Endothelial cell of umbilical vein (primary cell): ENCODE results near the gene UGT2A1. TPM values are rescaled to one million over a fixed set of nuclear protein-coding genes. Genes with fewer than 3 reads are reported as not detected.

ENCODE experiments used
- BruUV-seq: library from RNA; stranded (reverse); fragments of 400-500 nt; replicated peaks from 2 replicates; lab custom pipeline; 2021; lab: Mats Ljungman, UMichigan
- CTCF ChIA-PET: fragments of 300-600, 350-600 bp; sonication (Branson Sonifier 250); formaldehyde crosslinking; loops from one replicate; lab custom pipeline; 2021; ENCODE audit warnings: antibody characterized with exemption, inconsistent platforms; lab: Charles Lee
- POLR2A ChIA-PET: fragments of 300-600, 350-600 bp; sonication (Branson Sonifier 250); formaldehyde crosslinking; loops from one replicate; lab custom pipeline; 2021; ENCODE audit warnings: antibody characterized with exemption, inconsistent platforms; lab: Charles Lee
- DNase-seq: peaks from one replicate; pipeline ENCODE4 v3.0.0-alpha.2; 2011; ENCODE audit warnings: low read depth, low spot score
- FAIRE-seq: peaks from 2 replicates; lab custom pipeline; 2011; peaks lifted over from hg19 to GRCh38; lab: Jason Lieb, UNC
- H2AFZ ChIP-seq: 2 replicates; pipeline ENCODE4 v1.6.0; 2012; ENCODE audit warnings: low read depth, low read length, control low read depth, inconsistent platforms
- H3K27ac ChIP-seq: 2 replicates; pipeline ENCODE4 v1.5.1; 2011; ENCODE audit warnings: low read depth, mild to moderate bottlenecking, control low read depth, low read length, moderate library complexity; ENCODE audit not compliant: insufficient read depth
- H3K27me3 ChIP-seq, 2 experiments: 2 replicates each; pipeline versions ENCODE4 v1.6.0 to v1.6.1; 2011; ENCODE audit warnings: low read length in 2 of 2, mixed read lengths in 1 of 2; ENCODE audit not compliant: control insufficient read depth in 2 of 2, insufficient read depth in 2 of 2
- H3K36me3 ChIP-seq, 2 experiments: 2 replicates in 1 of 2; 3 replicates in 1 of 2; pipeline ENCODE4 v1.5.1; 2011; ENCODE audit warnings: low read length in 2 of 2, mild to moderate bottlenecking in 1 of 2, moderate library complexity in 1 of 2; ENCODE audit not compliant: control insufficient read depth in 2 of 2, insufficient read depth in 2 of 2; ENCODE audit errors: extremely low read depth in 1 of 2
- H3K4me1 ChIP-seq: 3 replicates; pipeline ENCODE4 v1.5.1; 2011; ENCODE audit warnings: mild to moderate bottlenecking, low read length; ENCODE audit not compliant: control insufficient read depth, insufficient read depth; ENCODE audit errors: extremely low read depth
- H3K4me2 ChIP-seq: 2 replicates; pipeline ENCODE4 v1.6.1; 2011; ENCODE audit warnings: low read length, control low read depth, mixed read lengths; ENCODE audit not compliant: insufficient read depth
- H3K4me3 ChIP-seq, 3 experiments: fragments of 200-600 bp in 1 of 3; sonication (generic), shearing (Covaris generic) in 1 of 3; replicated peaks in 1 of 3; 2 replicates each; pipeline ENCODE4 v1.5.1; 2011 to 2016; ENCODE audit warnings: control low read depth in 3 of 3, low read length in 3 of 3, mild to moderate bottlenecking in 2 of 3, inconsistent platforms in 1 of 3, low read depth in 1 of 3, moderate library complexity in 1 of 3; ENCODE audit not compliant: insufficient read depth in 1 of 3
- H3K79me2 ChIP-seq: 2 replicates; pipeline ENCODE4 v1.6.0; 2012; ENCODE audit warnings: low read length, inconsistent platforms; ENCODE audit not compliant: control insufficient read depth, insufficient read depth
- H3K9ac ChIP-seq: replicated peaks from 2 replicates; pipeline ENCODE3; 2011; ENCODE audit warnings: low read length, control low read depth; ENCODE audit not compliant: insufficient read depth; ENCODE audit errors: extremely low read depth
- H3K9me1 ChIP-seq: replicated peaks from 3 replicates; pipeline ENCODE4 v1.6.0; 2011; ENCODE audit warnings: mild to moderate bottlenecking, low read length; ENCODE audit not compliant: control insufficient read depth, insufficient read depth; ENCODE audit errors: extremely low read depth
- H3K9me3 ChIP-seq: replicated peaks from 2 replicates; pipeline ENCODE4 v1.5.1; 2012; ENCODE audit warnings: low read length, inconsistent platforms; ENCODE audit not compliant: control insufficient read depth, insufficient read depth
- H4K20me1 ChIP-seq: replicated peaks from 2 replicates; pipeline ENCODE3; 2011; ENCODE audit warnings: mild to moderate bottlenecking, low read length; ENCODE audit not compliant: control insufficient read depth, insufficient read depth; ENCODE audit errors: extremely low read depth
- CTCF ChIP-seq, 2 donors: IDR thresholded peaks; 1 replicate in 1 of 2; 2 replicates in 1 of 2; pipeline ENCODE4 v1.5.1; 2011; ENCODE audit warnings: low read length in 2 of 2, mild to moderate bottlenecking in 2 of 2, moderate library complexity in 2 of 2, control low read depth in 1 of 2, inconsistent platforms in 1 of 2, low read depth in 1 of 2; ENCODE audit not compliant: insufficient read depth in 1 of 2; ENCODE audit errors: extremely low read depth in 1 of 2
- EZH2 ChIP-seq: IDR thresholded peaks from 2 replicates; pipeline ENCODE4 v1.6.1; 2012; ENCODE audit warnings: borderline replicate concordance, low read depth, mild to moderate bottlenecking, moderate library complexity, low read length, inconsistent platforms; ENCODE audit not compliant: severe bottlenecking
- FOS ChIP-seq: IDR thresholded peaks from 2 replicates; pipeline ENCODE4 v1.6.1; 2011; ENCODE audit warnings: mild to moderate bottlenecking, low read length, moderate library complexity, borderline replicate concordance; ENCODE audit not compliant: insufficient read depth
- GATA2 ChIP-seq: IDR thresholded peaks from 2 replicates; pipeline ENCODE4 v1.7.0; 2011; ENCODE audit warnings: low read depth, mild to moderate bottlenecking, moderate library complexity, mixed read lengths, low read length; ENCODE audit not compliant: insufficient read length, insufficient read depth
- JUN ChIP-seq: IDR thresholded peaks from 2 replicates; pipeline ENCODE4 v1.6.1; 2011; ENCODE audit warnings: borderline replicate concordance, low read depth; ENCODE audit not compliant: insufficient read length, insufficient read depth
- MAX ChIP-seq: IDR thresholded peaks from 2 replicates; pipeline ENCODE4 v1.6.1; 2011; ENCODE audit not compliant: insufficient read depth, insufficient read length
- MYC ChIP-seq: IDR thresholded peaks from one replicate; pipeline ENCODE4 v1.6.1; 2011; ENCODE audit warnings: mild to moderate bottlenecking, low read depth, low read length
- POLR2A ChIP-seq: IDR thresholded peaks from 2 replicates; pipeline ENCODE4 v1.6.1; 2012; ENCODE audit warnings: low read depth, mild to moderate bottlenecking, control low read depth, low read length
- POLR2AphosphoS5 ChIP-seq: IDR thresholded peaks from 2 replicates; pipeline ENCODE4 v1.6.1; 2012; ENCODE audit warnings: low read depth, mild to moderate bottlenecking, control low read depth, low read length, moderate library complexity; ENCODE audit not compliant: insufficient read depth
- dilution Hi-C: fragments of 300-500 bp; cut with MboI; formaldehyde crosslinking; loops from one replicate; pipeline ENCODE4 v1.15.0; 2019; ENCODE audit warnings: low sequenced_read_pairs; ENCODE audit not compliant: extremely low pct_ligation_motif_present
- intact Hi-C: fragments of 100-400 bp; cut with micrococcal nuclease; formaldehyde crosslinking; loops from one replicate; pipeline ENCODE4 v1.10.0; 2022
- polyA plus RNA-seq, 4 experiments: library from polyadenylated mRNA; depleted of rRNA in 3 of 4; stranded (reverse) in 3 of 4; unstranded in 1 of 4; fragments of >200 nt; gene quantifications; 2 replicates each; pipeline versions ENCODE4 v1.2.1 to v1.2.3, GENCODE V29; 2011 to 2012; ENCODE audit warnings: missing spikeins in 1 of 4
- total RNA-seq: library from RNA; stranded (reverse); gene quantifications from 2 replicates; pipeline ENCODE4 v1.2.3, GENCODE V29; 2021

The UGT2A1 gene
- total and polyA plus RNA-seq, 2 donors (not counting 3 experiments of a cell fraction or from before 2014, with no cell fraction given), result 0.04 TPM; not detected in 1

- no TSS peak for BruUV-seq
- intact Hi-C loops (no loop called here), dilution Hi-C loops (no loop called here)
- no peak for FAIRE-seq
- TF ChIP-seq MYC, result no peak
- Histone ChIP-seq H3K4me1 (no peaks in the 10 kb centered on the region), H3K9me3 (no peaks in the 10 kb centered on the region), H3K9ac (no peak overlapping the region), H3K79me2 (no peaks in the 10 kb centered on the region), H4K20me1 (no peaks in the 10 kb centered on the region), H3K4me3 (no peak overlapping the region), H3K27me3 (peaks cover 0 to 2% of the 10 kb centered on the region in 2 experiments), H3K36me3 (no peaks in the 10 kb centered on the region), H3K4me2 (no peak overlapping the region), H3K9me1 (no peaks in the 10 kb centered on the region), H2AFZ (no peak overlapping the region), H3K27ac (no peak overlapping the region)
- POLR2A ChIA-PET, result no interaction called here
- CTCF ChIA-PET, result no interaction called here
- DNase-seq, result no peak
Measured at GRCh38 chr4:69584135-69584534, 68.9 kb downstream of the UGT2A1 start.

GRCh38 chr4:69583543-69583942, 69.5 kb downstream of the UGT2A1 start:
- dilution Hi-C loops, result no loop called here
- H3K9me3 ChIP-seq, result no peaks in the 10 kb centered on the region
- H3K9me1 ChIP-seq, result no peaks in the 10 kb centered on the region
- no peak overlapping the region for H3K4me3 ChIP-seq
- H3K79me2 ChIP-seq, result no peaks in the 10 kb centered on the region
- ChIA-PET CTCF (no interaction called here), POLR2A (no interaction called here)
- intact Hi-C loops, result no loop called here
- H2AFZ ChIP-seq, result no peak overlapping the region
- peaks cover 0 to 2% of the 10 kb centered on the region in 2 experiments for H3K27me3 ChIP-seq
- no peak overlapping the region for H3K27ac ChIP-seq
- DNase-seq (no peak), FAIRE-seq (no peak)
- H3K4me2 ChIP-seq, result no peak overlapping the region
- H3K9ac ChIP-seq, result no peak overlapping the region
- TF ChIP-seq CTCF (IDR thresholded peaks at IDR 0.05; ENCODE audit: extremely low read depth in 1 of 2, insufficient read depth in 1 of 2, low read depth in 1 of 2, low read length in 2 of 2) (no peak), FOS (no peak), EZH2 (no peak), POLR2A (no peak), MAX (no peak), MYC (no peak), JUN (no peak), GATA2 (no peak), POLR2AphosphoS5 (no peak)
- no peaks in the 10 kb centered on the region for H3K4me1 ChIP-seq
- no TSS peak for BruUV-seq
- H4K20me1 ChIP-seq, result no peaks in the 10 kb centered on the region
- no peaks in the 10 kb centered on the region for H3K36me3 ChIP-seq
